Measurements from ENCODE around the gene WDR54.

GRCh38 chr2:74373221-74373676 lies 48.3 kb upstream of the WDR54 start:
- no peak for TF ChIP-seq POLR2A (IDR thresholded peaks at IDR 0.05; ENCODE audit: extremely low read depth, insufficient read length)
- TF ChIP-seq CTCF (IDR thresholded peaks at IDR 0.05; ENCODE audit: low read depth, low read length): no peak
- TF ChIP-seq MAX (IDR thresholded peaks at IDR 0.05; ENCODE audit: low read depth, low read length): no peak

All from NB4 (cell line).